Activated CD8-positive, alpha-beta memory T cell treated with anti-CD3 and anti-CD28 coated beads for 1 hour (primary cell): ENCODE results near the gene SCO2.
A peak's percentile ranks its signal among the peaks of the same experiment; 100 is the strongest.

ENCODE experiments used
- DNase-seq, 2 donors: peaks; one replicate each; pipeline ENCODE4 v3.0.0-alpha.2; 2020; ENCODE audit warnings: low read depth in 1 of 2; ENCODE audit errors: extremely low read depth in 1 of 2

SCO2 gene

DNA sequence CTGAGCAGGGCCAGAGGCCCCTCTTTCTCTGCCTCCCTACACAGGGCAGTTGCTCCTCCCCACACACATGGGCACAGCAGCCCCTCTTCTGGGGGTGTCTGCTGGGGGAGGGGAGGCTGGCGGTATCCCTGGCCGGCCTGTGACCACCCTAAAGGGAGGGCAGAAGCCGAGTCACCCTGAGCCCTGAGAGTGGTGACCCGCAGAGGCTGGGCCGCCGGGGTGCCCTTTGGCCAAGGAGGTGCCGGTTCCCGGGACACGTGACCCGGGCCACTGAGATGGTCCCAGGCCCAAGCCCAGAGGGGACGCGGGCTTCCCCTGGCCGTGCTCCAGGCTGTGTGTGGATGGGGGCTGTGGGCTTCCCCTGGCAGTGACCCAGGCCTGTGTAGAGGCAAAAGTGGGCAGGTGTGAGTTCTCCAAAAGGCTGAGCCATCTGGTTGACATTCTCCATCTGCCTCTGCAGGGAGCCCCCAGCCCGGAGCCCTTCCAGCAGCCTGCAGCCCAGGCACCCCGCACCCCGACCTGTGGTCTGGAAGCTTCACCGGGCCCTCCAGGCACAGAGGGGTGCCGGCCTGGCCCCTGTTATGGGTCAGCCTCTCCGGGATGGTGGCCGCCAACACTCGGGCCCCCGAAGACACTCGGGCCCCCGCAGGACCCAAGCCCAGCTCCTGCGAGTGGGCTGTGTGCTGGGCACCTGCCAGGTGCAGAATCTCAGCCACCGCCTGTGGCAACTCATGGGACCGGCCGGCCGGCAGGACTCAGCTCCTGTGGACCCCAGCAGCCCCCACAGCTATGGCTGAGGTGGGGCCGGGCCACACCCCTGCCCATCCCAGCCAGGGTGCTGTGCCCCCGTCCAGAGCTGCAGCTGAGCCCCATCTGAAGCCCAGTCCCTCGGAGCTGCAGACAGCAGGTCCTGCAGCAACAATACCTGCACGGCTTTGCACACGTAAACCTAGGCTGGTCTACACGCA is 43.0 kb downstream of the SCO2 start:
- no peak for DNase-seq

DNA sequence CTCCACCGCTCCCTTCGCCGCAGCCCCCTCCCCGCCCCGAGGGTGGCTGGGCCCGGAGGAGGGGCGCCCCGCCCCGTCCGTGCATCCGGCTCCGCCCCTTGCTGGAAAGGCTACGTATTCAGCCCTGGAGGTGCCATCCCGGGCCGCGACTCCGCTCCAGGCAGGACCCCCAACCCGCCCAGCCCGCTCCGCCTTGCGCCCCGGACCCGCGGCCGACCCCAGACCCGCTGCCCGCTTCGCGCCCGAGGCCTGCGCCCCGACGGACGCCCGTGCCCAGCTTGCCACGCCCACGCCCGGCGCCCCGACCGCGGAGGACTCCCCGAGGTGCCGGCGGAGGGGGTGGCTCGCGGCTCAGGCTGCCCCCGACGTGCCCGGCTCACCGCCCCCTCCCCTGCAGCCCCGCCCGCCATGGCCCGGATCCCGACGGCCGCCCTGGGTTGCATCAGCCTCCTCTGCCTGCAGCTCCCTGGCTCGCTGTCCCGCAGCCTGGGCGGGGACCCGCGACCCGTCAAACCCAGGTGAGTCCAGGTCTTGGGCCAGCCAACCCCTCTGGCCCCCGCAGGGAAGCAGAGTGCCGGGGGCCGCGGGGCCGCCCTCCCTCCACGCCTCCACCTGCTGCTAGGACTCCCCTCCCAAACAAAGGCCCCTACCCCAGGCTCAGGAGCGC is 43.8 kb downstream of the SCO2 start, which contains the start of gene ADM2:
TSS of gene ADM2 (plus strand) at position 104 of the 667 bp plus-strand sequence. CDS start at position 409, 305 bp downstream.
- DNase-seq, result peak in 1 of 2 donors; percentile 45

DNA sequence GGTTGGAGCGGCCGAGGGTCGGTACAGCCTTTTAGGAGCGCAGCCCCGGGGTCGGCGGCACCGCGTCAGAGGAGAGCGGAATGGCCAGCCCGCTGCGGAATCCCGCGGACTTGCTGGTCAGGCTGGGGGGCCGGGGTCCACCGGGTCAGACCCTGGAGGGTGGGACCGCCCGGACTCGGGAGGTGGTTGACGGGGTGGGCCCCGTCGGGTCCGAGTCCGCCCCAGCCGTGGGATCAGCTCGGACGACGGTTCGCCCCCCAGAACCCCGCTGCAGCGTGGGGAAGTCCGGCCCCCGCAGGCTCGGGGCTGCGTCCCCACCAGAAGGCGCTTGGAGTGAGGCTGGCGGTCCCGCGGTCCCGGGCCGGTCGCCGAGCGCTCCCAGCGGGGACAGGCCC is 44.4 kb downstream of the SCO2 start:
- no peak for DNase-seq

GRCh38 chr22:50479721-50480120 is 45.7 kb downstream of the SCO2 start:
- DNase-seq, result no peak

GRCh38 chr22:50477923-50478322 is 47.5 kb downstream of the SCO2 start:
- no peak for DNase-seq

- no peak for DNase-seq
Observed at GRCh38 chr22:50476868-50477267, 48.5 kb downstream of the SCO2 start.

- DNase-seq, result no peak
Observed at GRCh38 chr22:50475652-50476002, 49.8 kb downstream of the SCO2 start.

GRCh38 chr22:50474710-50475651 is 50.4 kb downstream of the SCO2 start, which contains the start of gene SBF1:
Gene SBF1 (minus strand): TSS chr22:50475035. CDS start chr22:50474840, 195 bp downstream.
- DNase-seq, result peak; percentile 52 to 84

GRCh38 chr22:50473855-50474671 is 51.3 kb downstream of the SCO2 start:
- no peak for DNase-seq
